ENCODE data around the gene RFESD. TPM values are rescaled to one million over a fixed set of nuclear protein-coding genes. Genes with fewer than 3 reads are reported as not detected.

RFESD gene
- total RNA-seq (10 to 100 TPM; 11.8 to 12.8 TPM), polyA plus RNA-seq (ENCODE audit: insufficient read depth, low read depth, low replicate concordance) (25.1 TPM)
- long read RNA-seq, donor 1, partial matches to known transcripts = 0 of 3 reads
- long read RNA-seq, donor 1, other reads (novel, unspliced or antisense) = 0 of 3 reads
- long read RNA-seq, donor 2, partial matches to known transcripts = 0 of 2 reads
- long read RNA-seq, donor 2, other reads (novel, unspliced or antisense) = 0 of 2 reads

DNA sequence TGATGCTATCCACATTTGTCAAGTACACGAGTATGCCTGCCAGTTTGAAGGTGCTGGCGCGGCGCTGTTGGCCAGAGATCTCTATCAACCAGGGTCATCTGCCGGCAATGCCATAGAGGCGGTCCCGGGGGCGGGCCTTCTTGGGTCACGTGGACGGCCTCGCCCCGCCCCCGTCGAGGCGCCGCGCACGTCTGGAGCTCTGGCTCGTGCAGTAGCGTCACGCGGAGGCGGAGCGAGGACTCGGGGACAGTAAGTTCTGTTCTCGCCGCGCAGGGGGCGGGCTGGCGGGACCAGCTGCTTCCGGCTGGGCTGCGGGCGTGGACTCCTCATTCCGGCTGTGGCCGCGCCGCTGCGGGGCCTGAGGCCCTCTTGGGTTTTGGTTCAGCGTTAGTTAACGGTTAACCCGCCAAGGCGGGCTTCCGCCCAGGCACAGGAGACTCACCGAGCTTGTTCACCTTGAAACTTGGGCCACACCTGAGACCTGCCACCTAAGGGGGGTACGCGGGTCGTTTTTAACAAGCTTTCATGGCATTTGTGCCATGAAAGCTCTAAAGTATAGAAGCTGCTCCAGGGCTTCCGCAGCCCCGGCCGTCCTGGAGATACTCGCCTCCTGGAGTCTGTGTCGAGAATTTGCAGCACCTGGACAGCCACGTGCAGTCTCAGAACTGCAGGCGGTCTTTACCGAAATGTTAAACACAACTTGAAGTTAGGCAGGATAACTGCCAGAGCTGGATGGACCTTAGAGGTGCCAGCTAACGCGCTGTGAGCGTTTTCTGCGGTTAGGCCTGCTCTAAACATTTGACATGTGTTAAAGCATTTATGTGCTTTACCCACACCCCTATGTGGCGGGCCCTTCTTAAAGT lies at the start of gene RFESD:
Gene RFESD (plus strand): TSS at position 209 of the 863 bp plus-strand sequence. CDS start 5,495 bp downstream, outside the sequence.
- Histone ChIP-seq H3K36me3 (ENCODE audit: low read depth, missing control alignments) (no peaks in the 10 kb centered on the region), H3K27ac (peak within 1 kb of the TSS; percentile 95), H3K27me3 (no peaks in the 10 kb centered on the region), H3K9me3 (no peaks in the 10 kb centered on the region), H3K4me1 (peaks cover 12% of the 10 kb centered on the region), H3K4me3 (peak within 1 kb of the TSS; percentile 60 to 66)
- TF ChIP-seq, protein P1, sequence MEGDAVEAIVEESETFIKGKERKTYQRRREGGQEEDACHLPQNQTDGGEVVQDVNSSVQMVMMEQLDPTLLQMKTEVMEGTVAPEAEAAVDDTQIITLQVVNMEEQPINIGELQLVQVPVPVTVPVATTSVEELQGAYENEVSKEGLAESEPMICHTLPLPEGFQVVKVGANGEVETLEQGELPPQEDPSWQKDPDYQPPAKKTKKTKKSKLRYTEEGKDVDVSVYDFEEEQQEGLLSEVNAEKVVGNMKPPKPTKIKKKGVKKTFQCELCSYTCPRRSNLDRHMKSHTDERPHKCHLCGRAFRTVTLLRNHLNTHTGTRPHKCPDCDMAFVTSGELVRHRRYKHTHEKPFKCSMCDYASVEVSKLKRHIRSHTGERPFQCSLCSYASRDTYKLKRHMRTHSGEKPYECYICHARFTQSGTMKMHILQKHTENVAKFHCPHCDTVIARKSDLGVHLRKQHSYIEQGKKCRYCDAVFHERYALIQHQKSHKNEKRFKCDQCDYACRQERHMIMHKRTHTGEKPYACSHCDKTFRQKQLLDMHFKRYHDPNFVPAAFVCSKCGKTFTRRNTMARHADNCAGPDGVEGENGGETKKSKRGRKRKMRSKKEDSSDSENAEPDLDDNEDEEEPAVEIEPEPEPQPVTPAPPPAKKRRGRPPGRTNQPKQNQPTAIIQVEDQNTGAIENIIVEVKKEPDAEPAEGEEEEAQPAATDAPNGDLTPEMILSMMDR (IDR thresholded peaks at IDR 0.05) = peak in 2 of 3 experiments; percentile 27 to 29
- peak; percentile 67 for TF ChIP-seq POLR2A (IDR thresholded peaks at IDR 0.05)
- WGBS, 2 donors = 1 to 3% methylated on average over 21 to 60 of the region's 60 CpGs
- intact Hi-C loops (cut with DNase I; ENCODE audit: low total_unique reads) = loop anchor here (2.0 to 10.0 kb wide), 2 partner anchors 86 to 198 kb away; no protein-coding TSS in a partner anchor
- peak; percentile 99 for DNase-seq

DNA sequence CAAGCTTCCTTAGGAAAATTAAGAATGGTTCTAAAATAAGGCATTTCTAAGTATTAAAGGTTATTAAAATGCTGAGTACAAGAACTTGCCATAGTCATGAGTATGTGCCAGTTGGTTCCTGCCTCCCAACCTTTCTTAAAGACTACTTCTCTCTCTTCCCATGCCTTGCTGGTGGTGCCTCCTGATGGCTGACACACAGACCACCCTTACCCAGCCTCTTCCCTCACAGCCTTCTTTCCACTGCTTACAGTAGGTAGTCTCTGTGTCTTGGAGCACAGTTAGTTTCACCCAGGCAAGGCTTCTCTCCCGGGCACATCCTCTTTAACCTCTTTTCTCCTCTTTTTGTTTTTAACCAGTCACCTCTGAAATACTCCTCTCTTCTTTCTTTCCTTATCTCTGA lies 47.3 kb upstream of the RFESD start:
- intact Hi-C loops (cut with DNase I; ENCODE audit: low total_unique reads) = no loop called here
- DNase-seq = no peak
- Histone ChIP-seq H3K9me3 (no peaks in the 10 kb centered on the region), H3K27ac (no peak overlapping the region), H3K4me3 (no peak overlapping the region), H3K4me1 (no peaks in the 10 kb centered on the region), H3K27me3 (no peaks in the 10 kb centered on the region), H3K36me3 (ENCODE audit: low read depth, missing control alignments) (no peaks in the 10 kb centered on the region)
- 92 to 95% methylated on average over 1 of the region's 1 CpG for WGBS, 2 donors
- TF ChIP-seq, protein P1 (IDR thresholded peaks at IDR 0.05) = no peak
- TF ChIP-seq POLR2A (IDR thresholded peaks at IDR 0.05) = no peak

DNA sequence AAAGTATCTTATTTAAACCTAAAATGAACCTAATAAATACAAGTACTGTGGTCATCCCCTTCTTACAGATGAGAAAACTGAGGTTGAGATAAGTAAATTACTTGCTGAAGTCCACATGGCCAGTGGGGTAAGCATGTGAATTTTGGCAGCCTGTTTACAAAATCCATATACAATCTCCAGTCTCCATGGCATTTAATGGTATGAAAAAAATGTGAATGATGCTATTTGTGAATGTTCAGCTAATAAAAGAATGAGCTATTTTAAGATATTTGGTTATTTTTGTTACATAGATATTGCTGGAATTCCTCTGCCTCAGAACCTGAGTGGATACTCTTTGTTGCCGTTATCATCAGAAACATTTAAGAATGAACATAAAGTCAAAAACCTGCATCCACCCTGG lies 46.0 kb upstream of the RFESD start:
- no peak for TF ChIP-seq POLR2A (IDR thresholded peaks at IDR 0.05)
- TF ChIP-seq, protein P1 (IDR thresholded peaks at IDR 0.05) = no peak
- 58 to 73% methylated on average over 1 of the region's 1 CpG for WGBS, 2 donors

DNA sequence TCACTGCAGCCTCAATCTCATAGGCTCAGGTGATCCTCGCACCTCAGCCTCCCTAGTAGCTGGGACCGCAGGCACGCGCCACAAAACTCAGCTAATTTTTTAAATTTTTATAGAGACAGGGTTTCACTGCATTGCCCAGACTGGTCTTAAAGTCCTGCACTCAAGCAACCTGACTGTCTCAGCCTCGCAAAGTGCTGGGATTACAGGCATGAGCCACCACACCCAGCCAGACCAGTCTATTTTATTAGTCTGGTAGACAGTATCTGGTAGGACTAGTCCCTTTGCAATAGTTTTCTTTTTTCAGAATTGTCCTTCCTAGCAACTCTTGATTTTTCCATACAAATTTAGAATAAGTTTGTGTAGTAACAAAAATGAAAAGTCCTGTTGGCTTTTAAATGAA lies 40.8 kb upstream of the RFESD start:
- Histone ChIP-seq H3K27ac (no peak overlapping the region), H3K4me1 (no peaks in the 10 kb centered on the region), H3K4me3 (no peak overlapping the region), H3K9me3 (no peaks in the 10 kb centered on the region), H3K27me3 (no peaks in the 10 kb centered on the region), H3K36me3 (ENCODE audit: low read depth, missing control alignments) (no peaks in the 10 kb centered on the region)
- 88 to 96% methylated on average over 5 of the region's 5 CpGs for WGBS, 2 donors
- intact Hi-C loops (cut with DNase I; ENCODE audit: low total_unique reads) = no loop called here
- TF ChIP-seq, protein P1 (IDR thresholded peaks at IDR 0.05) = no peak
- TF ChIP-seq POLR2A (IDR thresholded peaks at IDR 0.05) = no peak
- DNase-seq = no peak

More for the DNA sequence above, 46.0 kb upstream of the RFESD start:
- no peaks in the 10 kb centered on the region for H3K9me3 ChIP-seq
- no peaks in the 10 kb centered on the region for H3K27me3 ChIP-seq
- no peak overlapping the region for H3K4me3 ChIP-seq
- no peak overlapping the region for H3K27ac ChIP-seq
- H3K4me1 ChIP-seq = no peaks in the 10 kb centered on the region
- intact Hi-C loops (cut with DNase I; ENCODE audit: low total_unique reads) = no loop called here
- DNase-seq = no peak
- no peaks in the 10 kb centered on the region for H3K36me3 ChIP-seq (ENCODE audit: low read depth, missing control alignments)

All from testis (tissue), 5 donors.